ENCODE results near the gene COL9A3.

COL9A3 gene

DNA sequence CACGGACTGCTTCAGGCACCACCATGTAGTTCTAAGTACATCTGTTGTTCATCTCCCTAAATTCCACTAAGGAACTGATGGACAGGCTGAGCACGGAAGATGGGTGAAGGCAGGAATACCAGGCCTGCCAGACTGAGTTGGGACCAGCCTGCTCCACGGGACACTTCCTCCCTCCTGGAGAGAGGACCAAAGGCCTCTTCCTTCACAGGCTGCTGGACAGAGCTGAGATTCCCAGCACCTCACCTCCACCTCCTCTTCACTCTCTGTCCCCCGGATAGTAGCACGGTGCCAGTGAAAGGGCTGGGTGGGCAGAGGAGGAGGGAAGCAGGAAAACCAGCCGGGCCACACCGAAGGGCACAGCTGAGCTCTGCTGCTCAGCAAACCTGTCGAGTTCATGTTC is 67.7 kb downstream of the COL9A3 start:
- DNase-seq = no peak

- DNase-seq = no peak
These were observed 68.4 kb downstream of the COL9A3 start for GRCh38 chr20:62885046-62885895.

- DNase-seq = no peak
These were observed 69.3 kb downstream of the COL9A3 start for GRCh38 chr20:62885896-62886708.

DNA sequence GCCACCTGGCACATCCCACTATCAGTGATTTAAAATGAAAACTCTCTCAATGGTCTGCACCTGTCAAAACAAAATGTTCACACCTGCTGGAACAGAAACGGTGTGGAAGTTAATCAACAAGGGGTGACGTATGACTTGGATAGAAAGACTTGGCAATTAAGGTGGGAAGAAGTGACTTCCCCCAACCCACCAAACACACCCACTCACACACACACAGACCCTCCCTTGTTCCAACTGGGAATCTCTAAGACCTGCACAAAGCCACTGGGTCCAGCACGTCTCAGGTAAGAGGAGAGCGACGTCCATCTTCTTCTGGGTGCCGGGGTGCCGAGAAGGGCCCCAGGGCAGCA is 69.8 kb downstream of the COL9A3 start:
- no peak for DNase-seq

DNA sequence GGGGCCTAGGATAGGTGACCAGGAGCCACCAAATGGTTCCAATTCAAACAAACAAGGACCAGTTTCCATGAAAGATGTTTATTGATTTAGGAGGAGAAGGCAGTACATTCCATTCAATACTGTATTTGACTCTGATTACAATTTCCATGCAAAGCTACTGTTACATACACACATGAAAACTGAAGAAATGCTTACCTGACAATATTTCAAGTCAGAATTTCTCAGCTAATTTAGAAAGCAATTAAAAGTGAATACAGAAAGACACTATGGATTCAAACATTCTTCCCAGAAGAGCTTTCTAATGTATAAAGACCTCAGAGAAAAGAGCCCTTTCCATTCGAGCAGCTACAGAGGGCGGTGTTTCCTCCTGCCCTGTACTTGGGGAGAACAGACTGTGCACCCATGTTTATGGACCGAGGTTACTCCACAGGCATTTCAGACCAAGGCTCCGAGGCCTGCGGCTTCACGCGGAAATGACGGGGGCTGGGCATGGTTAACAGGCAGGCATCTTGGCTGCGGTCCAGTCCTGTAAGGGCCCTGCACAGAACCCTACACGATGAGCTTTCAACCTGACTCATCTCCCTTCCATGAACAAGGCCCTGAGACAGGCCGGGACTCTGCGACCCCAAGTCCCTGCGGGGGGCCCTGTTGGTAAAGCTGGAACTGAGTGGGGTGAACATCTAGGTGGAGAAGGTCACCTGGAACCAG is 70.5 kb downstream of the COL9A3 start:
- DNase-seq = peak; percentile 49

- no peak for DNase-seq
These were observed 71.0 kb downstream of the COL9A3 start for GRCh38 chr20:62887860-62888239.

- no peak for DNase-seq
These were observed 71.6 kb downstream of the COL9A3 start for GRCh38 chr20:62888406-62888805.

DNA sequence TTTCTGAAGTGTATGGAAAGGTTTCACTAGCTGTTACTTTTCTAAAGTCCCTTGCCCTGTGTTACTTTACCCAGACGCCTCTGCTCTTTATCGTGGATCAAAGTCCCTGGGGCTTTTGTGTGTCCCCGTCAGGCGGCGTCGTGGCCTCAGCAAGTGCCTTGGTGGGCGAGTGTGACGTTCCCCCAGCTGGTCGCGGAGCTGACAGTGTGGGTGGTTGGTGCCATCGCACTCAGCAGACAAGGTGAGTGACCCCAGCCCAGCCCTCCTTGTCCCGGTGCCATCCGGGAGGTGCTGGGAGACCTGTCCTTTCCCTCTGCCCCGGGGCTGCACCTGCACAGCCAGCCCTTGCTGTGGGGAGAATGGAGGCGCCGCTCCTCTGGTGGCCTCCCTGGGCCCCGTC is 72.1 kb downstream of the COL9A3 start:
- DNase-seq = no peak

DNA sequence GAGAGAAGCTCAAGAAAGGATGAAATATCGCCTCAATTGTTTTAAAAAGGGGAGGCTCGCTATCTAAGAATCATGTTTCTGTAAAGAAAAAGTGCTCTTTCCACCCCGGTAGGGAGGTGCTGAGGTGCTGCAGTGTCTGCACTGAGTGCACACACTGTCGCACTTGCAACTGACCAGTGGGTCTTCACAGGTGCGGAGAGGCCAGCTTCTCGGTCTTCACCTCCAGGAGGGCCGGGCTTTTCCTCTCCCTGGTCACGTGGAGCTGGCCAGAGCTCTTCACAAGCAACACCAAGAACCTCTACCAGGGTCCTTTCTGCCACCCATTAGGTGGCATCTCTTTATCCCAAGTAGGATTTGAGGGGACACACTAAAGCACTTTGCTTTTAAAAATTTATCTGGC is 72.6 kb downstream of the COL9A3 start:
- DNase-seq = no peak

GRCh38 chr20:62889871-62890270 is 73.0 kb downstream of the COL9A3 start:
- no peak for DNase-seq

DNA sequence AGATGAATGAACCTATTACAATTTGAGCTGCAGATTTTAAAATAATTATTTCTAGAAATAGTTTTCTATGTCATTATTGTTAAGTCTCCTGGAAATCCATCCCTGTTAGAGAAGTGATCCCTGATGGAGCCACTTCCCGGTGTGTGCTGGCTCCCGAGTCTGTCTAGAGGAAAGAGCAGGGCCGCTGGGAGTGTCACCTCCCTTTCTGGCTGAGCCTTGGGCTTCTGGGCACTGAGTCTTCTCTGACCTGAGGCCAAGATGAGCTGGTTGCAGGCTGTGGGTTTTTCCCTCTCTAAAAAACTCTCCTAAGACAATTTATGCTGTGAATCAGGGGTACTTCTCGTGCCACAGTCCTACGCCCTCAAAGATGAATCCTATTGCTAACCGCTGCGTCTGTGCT is 73.6 kb downstream of the COL9A3 start:
- DNase-seq = no peak
